ENCODE results near the gene PLCB1. TPM values are rescaled to one million over a fixed set of nuclear protein-coding genes. Genes with fewer than 3 reads are reported as not detected.
A peak's percentile ranks its signal among the peaks of the same experiment; 100 is the strongest.

The PLCB1 gene
- total and polyA plus RNA-seq, 2 of the 4 experiments (the other 2 are of a cell fraction) = 5.6 to 16.1 TPM

DNA sequence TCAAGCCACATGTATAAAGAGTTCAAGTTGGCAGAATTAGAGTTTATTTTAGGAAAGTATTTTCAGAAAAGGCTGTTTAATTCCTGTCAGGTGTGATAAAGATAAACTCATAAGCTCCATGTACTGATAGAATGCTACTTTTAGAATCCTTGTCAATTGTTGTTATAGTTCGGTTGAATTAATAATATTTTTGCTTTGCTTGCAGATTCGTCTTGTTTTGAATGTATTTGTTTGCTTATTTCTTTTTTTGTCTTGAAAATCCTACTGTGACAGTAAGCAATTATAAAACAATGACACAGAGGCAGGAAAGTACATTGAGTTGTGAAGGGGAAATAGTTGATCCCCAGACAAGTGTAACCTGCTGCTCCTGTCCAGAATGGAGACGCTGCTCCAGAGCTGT lies 602.9 kb downstream of the PLCB1 start:
- intact Hi-C loops (cut with micrococcal nuclease) (no loop called here), in situ Hi-C loops (cut with MboI; ENCODE audit: low sequenced_read_pairs) (no loop called here), dilution Hi-C loops (cut with HindIII; ENCODE audit: low sequenced_read_pairs, unreplicated experiment) (no loop called here)
- Histone ChIP-seq H4K5ac (ENCODE audit: low read depth, low read length) (no peak overlapping the region), H3K9me1 (ENCODE audit: insufficient read depth, low read length) (no peaks in the 10 kb centered on the region), H2BK120ac (ENCODE audit: low read depth, low read length) (no peak overlapping the region), H3K4me2 (ENCODE audit: low read depth, low read length) (no peak overlapping the region), H3K9ac (ENCODE audit: low read depth, low read length) (no peak overlapping the region), H2BK15ac (ENCODE audit: low read depth, low read length) (no peak overlapping the region), H3K18ac (ENCODE audit: low read depth, low read length) (no peak overlapping the region), H3K4me1 (ENCODE audit: control insufficient read depth, insufficient read depth, low read length) (no peaks in the 10 kb centered on the region; the same call in 1 of the 2 replicates), H3K4ac (ENCODE audit: low read depth, low read length) (no peak overlapping the region), H3K79me1 (ENCODE audit: low read depth in 1 of 2, low read length in 2 of 2) (no peaks in the 10 kb centered on the region), H3K4me3 (ENCODE audit: insufficient read depth, low read depth, low read length) (no peak overlapping the region), H4K20me1 (ENCODE audit: insufficient read depth, low read length) (no peaks in the 10 kb centered on the region), H2BK5ac (ENCODE audit: low read depth, low read length, poor library complexity, severe bottlenecking) (no peak overlapping the region), H3K27me3 (ENCODE audit: control insufficient read depth, insufficient read depth, low read length) (no peaks in the 10 kb centered on the region), H4K91ac (ENCODE audit: insufficient read depth, low read depth, low read length) (no peak overlapping the region), H2AK9ac (replicated peaks; ENCODE audit: low read depth, low read length, poor library complexity) (no peak overlapping the region), H4K8ac (ENCODE audit: low read depth in 2 of 2, low read length in 2 of 2) (no peak overlapping the region), H3K9me3 (ENCODE audit: control insufficient read depth, insufficient read depth, low read length) (no peaks in the 10 kb centered on the region), H2BK20ac (ENCODE audit: low read depth, low read length) (no peak overlapping the region), H2AFZ (replicated peaks; ENCODE audit: low read length, poor library complexity) (no peak overlapping the region), H3K27ac (ENCODE audit: insufficient read depth, low read length) (no peak overlapping the region), H3K36me3 (ENCODE audit: control insufficient read depth, insufficient read depth, low read length) (no peaks in the 10 kb centered on the region), H3K56ac (ENCODE audit: extremely low read depth, insufficient read depth, low read length) (no peak overlapping the region), H3K14ac (replicated peaks; ENCODE audit: low read depth, low read length) (no peak overlapping the region), H3K23ac (ENCODE audit: low read depth, low read length) (no peak overlapping the region), H2AK5ac (ENCODE audit: low read depth, low read length) (no peak overlapping the region)
- BruUV-seq (replicated peaks) = no TSS peak
- TF ChIP-seq, protein P1, sequence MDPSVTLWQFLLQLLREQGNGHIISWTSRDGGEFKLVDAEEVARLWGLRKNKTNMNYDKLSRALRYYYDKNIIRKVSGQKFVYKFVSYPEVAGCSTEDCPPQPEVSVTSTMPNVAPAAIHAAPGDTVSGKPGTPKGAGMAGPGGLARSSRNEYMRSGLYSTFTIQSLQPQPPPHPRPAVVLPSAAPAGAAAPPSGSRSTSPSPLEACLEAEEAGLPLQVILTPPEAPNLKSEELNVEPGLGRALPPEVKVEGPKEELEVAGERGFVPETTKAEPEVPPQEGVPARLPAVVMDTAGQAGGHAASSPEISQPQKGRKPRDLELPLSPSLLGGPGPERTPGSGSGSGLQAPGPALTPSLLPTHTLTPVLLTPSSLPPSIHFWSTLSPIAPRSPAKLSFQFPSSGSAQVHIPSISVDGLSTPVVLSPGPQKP (IDR thresholded peaks at IDR 0.05; ENCODE audit: borderline replicate concordance, low read depth, low read length) = no peak
- no peak for TF ChIP-seq NFE2L2 (IDR thresholded peaks at IDR 0.05; ENCODE audit: low read depth, low read length)
- no peak for TF ChIP-seq RCOR1 (IDR thresholded peaks at IDR 0.05; ENCODE audit: insufficient replicate concordance, low read length)
- TF ChIP-seq MAFK (IDR thresholded peaks at IDR 0.05; ENCODE audit: low read depth, low read length) = peak; percentile 76
- no peak for TF ChIP-seq CHD1 (IDR thresholded peaks at IDR 0.05; ENCODE audit: low read depth, low read length)
- TF ChIP-seq, protein P2, sequence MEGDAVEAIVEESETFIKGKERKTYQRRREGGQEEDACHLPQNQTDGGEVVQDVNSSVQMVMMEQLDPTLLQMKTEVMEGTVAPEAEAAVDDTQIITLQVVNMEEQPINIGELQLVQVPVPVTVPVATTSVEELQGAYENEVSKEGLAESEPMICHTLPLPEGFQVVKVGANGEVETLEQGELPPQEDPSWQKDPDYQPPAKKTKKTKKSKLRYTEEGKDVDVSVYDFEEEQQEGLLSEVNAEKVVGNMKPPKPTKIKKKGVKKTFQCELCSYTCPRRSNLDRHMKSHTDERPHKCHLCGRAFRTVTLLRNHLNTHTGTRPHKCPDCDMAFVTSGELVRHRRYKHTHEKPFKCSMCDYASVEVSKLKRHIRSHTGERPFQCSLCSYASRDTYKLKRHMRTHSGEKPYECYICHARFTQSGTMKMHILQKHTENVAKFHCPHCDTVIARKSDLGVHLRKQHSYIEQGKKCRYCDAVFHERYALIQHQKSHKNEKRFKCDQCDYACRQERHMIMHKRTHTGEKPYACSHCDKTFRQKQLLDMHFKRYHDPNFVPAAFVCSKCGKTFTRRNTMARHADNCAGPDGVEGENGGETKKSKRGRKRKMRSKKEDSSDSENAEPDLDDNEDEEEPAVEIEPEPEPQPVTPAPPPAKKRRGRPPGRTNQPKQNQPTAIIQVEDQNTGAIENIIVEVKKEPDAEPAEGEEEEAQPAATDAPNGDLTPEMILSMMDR (conservative IDR thresholded peaks at IDR 0.05; ENCODE audit: low read depth, low read length) = no peak
- no peak for TF ChIP-seq CEBPB (IDR thresholded peaks at IDR 0.05; ENCODE audit: low read depth, low read length)
- DNase-seq = no peak
- no peak for ATAC-seq (ENCODE audit: low read depth)
- POLR2A ChIA-PET (ENCODE audit: unreplicated experiment) = no interaction called here
- WGBS, 2 experiments (ENCODE audit: extremely low coverage in 2 of 2, insufficient read length in 1 of 2) = no CpG with 5 or more reads among the region's 3 CpGs
- CTCF ChIA-PET = interaction anchor here (1.0 to 1.6 kb wide), 3 partner anchors 13 to 806 kb away, joined by 3 to 8 read pairs (median 4); no protein-coding TSS in a partner anchor
